Osteocyte (in vitro differentiated cells): ENCODE measurements around the gene IFNLR1. TPM values are rescaled to one million over a fixed set of nuclear protein-coding genes. Genes with fewer than 3 reads are reported as not detected.

Source experiments
- DNase-seq: peaks from one replicate; pipeline ENCODE4 v3.0.0; 2021; ENCODE audit warnings: mixed read lengths; ENCODE audit not compliant: unreplicated experiment; ENCODE audit errors: extremely low spot score
- H3K27ac Mint-ChIP-seq: one replicate; pipeline ENCODE4 v1.8.0; 2021; ENCODE audit warnings: mild to moderate bottlenecking, mixed read lengths; ENCODE audit not compliant: unreplicated experiment
- H3K27me3 Mint-ChIP-seq: one replicate; pipeline ENCODE4 v1.8.0; 2021; ENCODE audit warnings: mixed read lengths; ENCODE audit not compliant: unreplicated experiment
- H3K36me3 Mint-ChIP-seq: one replicate; pipeline ENCODE4 v1.8.0; 2021; ENCODE audit warnings: mixed read lengths; ENCODE audit not compliant: unreplicated experiment
- H3K4me1 Mint-ChIP-seq: one replicate; pipeline ENCODE4 v1.8.0; 2021; ENCODE audit warnings: mixed read lengths; ENCODE audit not compliant: unreplicated experiment
- H3K4me3 Mint-ChIP-seq: one replicate; pipeline ENCODE4 v1.8.0; 2021; ENCODE audit warnings: mild to moderate bottlenecking, moderate library complexity, mixed read lengths; ENCODE audit not compliant: unreplicated experiment
- H3K9me3 Mint-ChIP-seq: one replicate; pipeline ENCODE4 v1.8.0; 2021; ENCODE audit warnings: mixed read lengths; ENCODE audit not compliant: unreplicated experiment
- total RNA-seq: library from RNA; stranded (reverse); gene quantifications from 2 replicates; pipeline ENCODE4 v1.2.1, GENCODE V29; 2021
- TF ChIP-seq, protein P1 (sequence below): fragments of 200-600 bp; sonication (generic); IDR thresholded peaks from 2 replicates; pipeline ENCODE4 v1.5.0; 2021; ENCODE audit warnings: antibody characterized with exemption, mild to moderate bottlenecking, moderate library complexity

IFNLR1 gene
- total RNA-seq, 1 donor from 2014 or later, result 0.16 TPM

DNA sequence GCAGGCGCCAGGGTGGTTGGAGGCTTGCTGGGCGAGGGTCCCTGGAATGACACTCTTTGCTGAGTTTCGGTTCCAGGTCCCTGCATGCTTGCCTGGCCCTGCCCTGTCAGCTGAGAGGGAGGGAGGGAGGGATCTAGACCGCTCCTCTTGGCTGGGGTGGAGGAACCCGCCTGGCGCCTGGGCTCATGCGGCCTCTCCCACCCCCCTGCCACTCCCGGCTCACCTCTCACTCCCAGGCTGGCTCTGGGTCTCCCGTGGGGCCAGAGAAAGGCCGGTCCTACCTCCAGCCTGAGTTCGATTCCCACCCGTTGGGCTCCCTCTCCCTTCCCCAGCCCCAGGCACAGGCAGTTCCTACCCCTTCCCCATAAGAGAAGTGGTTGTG lies 19.0 kb upstream of the IFNLR1 start:
- H3K4me3 Mint-ChIP-seq, result no peak overlapping the region
- H3K4me1 Mint-ChIP-seq, result peaks cover 7% of the 10 kb centered on the region
- peaks cover 3% of the 10 kb centered on the region for H3K27me3 Mint-ChIP-seq
- no peak overlapping the region for H3K27ac Mint-ChIP-seq
- DNase-seq, result no peak
- no peaks in the 10 kb centered on the region for H3K9me3 Mint-ChIP-seq
- H3K36me3 Mint-ChIP-seq, result no peaks in the 10 kb centered on the region
- TF ChIP-seq, protein P1, sequence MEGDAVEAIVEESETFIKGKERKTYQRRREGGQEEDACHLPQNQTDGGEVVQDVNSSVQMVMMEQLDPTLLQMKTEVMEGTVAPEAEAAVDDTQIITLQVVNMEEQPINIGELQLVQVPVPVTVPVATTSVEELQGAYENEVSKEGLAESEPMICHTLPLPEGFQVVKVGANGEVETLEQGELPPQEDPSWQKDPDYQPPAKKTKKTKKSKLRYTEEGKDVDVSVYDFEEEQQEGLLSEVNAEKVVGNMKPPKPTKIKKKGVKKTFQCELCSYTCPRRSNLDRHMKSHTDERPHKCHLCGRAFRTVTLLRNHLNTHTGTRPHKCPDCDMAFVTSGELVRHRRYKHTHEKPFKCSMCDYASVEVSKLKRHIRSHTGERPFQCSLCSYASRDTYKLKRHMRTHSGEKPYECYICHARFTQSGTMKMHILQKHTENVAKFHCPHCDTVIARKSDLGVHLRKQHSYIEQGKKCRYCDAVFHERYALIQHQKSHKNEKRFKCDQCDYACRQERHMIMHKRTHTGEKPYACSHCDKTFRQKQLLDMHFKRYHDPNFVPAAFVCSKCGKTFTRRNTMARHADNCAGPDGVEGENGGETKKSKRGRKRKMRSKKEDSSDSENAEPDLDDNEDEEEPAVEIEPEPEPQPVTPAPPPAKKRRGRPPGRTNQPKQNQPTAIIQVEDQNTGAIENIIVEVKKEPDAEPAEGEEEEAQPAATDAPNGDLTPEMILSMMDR, result no peak

DNA sequence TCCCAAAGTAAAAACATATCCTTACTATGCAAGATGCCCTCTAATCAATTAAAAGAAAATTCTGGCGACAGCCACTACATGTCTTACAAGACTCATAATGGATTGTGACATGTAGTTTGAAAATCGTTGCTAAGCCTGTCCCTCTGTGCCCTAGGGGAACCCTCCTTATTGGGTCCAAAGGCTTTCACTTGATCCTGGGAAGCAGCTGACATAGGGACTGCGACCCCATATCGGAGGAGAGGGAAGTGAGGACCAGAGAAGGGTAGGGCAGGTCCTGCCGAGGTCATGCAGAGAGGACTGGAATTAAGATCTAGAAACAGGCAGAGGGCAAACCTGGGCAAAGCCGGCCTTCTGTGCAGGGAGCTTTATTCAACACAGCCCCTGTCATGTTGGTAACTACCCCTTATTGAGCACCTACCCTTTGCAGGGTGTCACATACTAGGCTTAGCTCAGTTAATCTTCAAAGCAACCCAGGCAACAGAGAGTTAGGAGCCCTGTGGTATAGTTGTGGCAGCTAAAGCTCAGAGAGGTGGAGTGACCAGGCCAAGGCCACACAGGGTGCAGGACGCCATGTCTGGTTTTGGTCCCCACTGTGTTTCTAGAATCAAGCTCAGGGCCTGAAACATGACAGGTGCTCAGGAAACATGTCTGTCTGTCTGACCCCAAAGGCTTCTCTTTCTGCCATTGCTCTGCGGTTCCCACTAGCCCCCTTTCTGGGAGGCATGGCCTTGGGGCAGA lies 18.4 kb upstream of the IFNLR1 start:
- H3K4me1 Mint-ChIP-seq, result peaks cover 7% of the 10 kb centered on the region
- no peaks in the 10 kb centered on the region for H3K9me3 Mint-ChIP-seq
- H3K4me3 Mint-ChIP-seq, result no peak overlapping the region
- H3K27me3 Mint-ChIP-seq, result no peaks in the 10 kb centered on the region
- DNase-seq, result no peak
- no peak overlapping the region for H3K27ac Mint-ChIP-seq
- TF ChIP-seq, protein P1, result no peak
- H3K36me3 Mint-ChIP-seq, result no peaks in the 10 kb centered on the region

DNA sequence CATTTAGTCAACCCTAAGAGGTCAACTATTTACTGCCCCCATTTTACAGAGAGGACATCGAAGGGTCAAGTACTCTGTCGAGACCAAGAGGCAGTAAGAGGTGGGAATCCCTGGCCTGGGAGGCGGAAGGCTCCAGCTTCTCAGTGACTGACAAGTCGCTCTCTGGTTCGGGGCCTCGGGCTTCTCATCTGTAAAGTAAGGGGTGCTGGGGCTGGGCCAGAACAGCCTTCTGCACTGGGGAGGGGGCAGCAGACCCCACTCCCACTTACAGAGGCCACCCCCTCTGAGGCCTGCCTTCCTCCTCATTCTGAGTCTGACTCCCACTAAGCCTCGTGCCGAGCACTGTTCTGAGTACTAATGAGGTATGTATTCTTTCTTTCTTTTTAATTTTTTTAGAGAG lies 17.0 kb upstream of the IFNLR1 start:
- no peak for DNase-seq
- no peak overlapping the region for H3K27ac Mint-ChIP-seq
- no peaks in the 10 kb centered on the region for H3K36me3 Mint-ChIP-seq
- no peak overlapping the region for H3K4me3 Mint-ChIP-seq
- H3K9me3 Mint-ChIP-seq, result no peaks in the 10 kb centered on the region
- TF ChIP-seq, protein P1, result no peak
- H3K27me3 Mint-ChIP-seq, result no peaks in the 10 kb centered on the region
- peaks cover 9% of the 10 kb centered on the region for H3K4me1 Mint-ChIP-seq

- H3K4me3 Mint-ChIP-seq, result no peak overlapping the region
- H3K27ac Mint-ChIP-seq, result no peak overlapping the region
- TF ChIP-seq, protein P1, result no peak
- peaks cover 9% of the 10 kb centered on the region for H3K4me1 Mint-ChIP-seq
- no peaks in the 10 kb centered on the region for H3K9me3 Mint-ChIP-seq
- no peaks in the 10 kb centered on the region for H3K27me3 Mint-ChIP-seq
- DNase-seq, result no peak
- H3K36me3 Mint-ChIP-seq, result no peaks in the 10 kb centered on the region
Observed at GRCh38 chr1:24203404-24203803, 16.3 kb upstream of the IFNLR1 start.

DNA sequence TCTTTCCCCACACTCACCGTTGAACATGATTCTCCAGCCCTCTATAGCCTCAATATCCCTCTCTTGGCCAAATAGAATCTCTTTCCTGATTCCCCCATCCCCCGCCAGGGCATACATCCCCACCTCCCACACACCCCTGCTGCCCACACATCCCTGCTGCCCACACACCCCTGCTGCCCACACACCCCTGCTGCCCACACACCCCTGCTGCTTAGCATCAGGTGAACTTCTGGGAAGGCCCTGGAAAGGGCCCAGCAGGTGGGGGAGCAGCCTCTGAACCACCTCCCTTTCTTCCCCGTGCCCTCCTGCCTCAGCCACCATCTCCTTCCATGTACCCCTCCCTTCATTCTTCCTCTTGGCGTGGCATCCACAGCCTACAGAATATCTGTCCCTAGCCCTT lies 15.9 kb upstream of the IFNLR1 start:
- no peaks in the 10 kb centered on the region for H3K36me3 Mint-ChIP-seq
- no peak overlapping the region for H3K4me3 Mint-ChIP-seq
- H3K27ac Mint-ChIP-seq, result no peak overlapping the region
- no peak for DNase-seq
- no peaks in the 10 kb centered on the region for H3K9me3 Mint-ChIP-seq
- peaks cover 9% of the 10 kb centered on the region for H3K4me1 Mint-ChIP-seq
- TF ChIP-seq, protein P1, result no peak
- H3K27me3 Mint-ChIP-seq, result no peaks in the 10 kb centered on the region
